ENCODE measurements around the gene NEUROG1.

The NEUROG1 gene

GRCh38 chr5:135561266-135561665, 25.5 kb upstream of the NEUROG1 start:
- Histone ChIP-seq H3K27me3 (ENCODE audit: insufficient read depth, low read length) (peaks cover 50% of the 10 kb centered on the region), H3K36me3 (ENCODE audit: insufficient read depth, low read length) (no peaks in the 10 kb centered on the region), H3K9ac (ENCODE audit: low read depth, low read length) (no peak overlapping the region), H3K4me1 (ENCODE audit: insufficient read depth, low read length) (peaks cover 19% of the 10 kb centered on the region), H3K4me3 (ENCODE audit: low read length) (no peak overlapping the region), H3K27ac (ENCODE audit: low read depth, low read length) (no peak overlapping the region), H3K9me3 (ENCODE audit: insufficient read depth, low read depth, low read length) (no peaks in the 10 kb centered on the region)
- WGBS = 87% methylated on average over 5 of the region's 6 CpGs

GRCh38 chr5:135560858-135561257, 25.1 kb upstream of the NEUROG1 start:
- Histone ChIP-seq H3K27me3 (ENCODE audit: insufficient read depth, low read length) (peaks cover 51% of the 10 kb centered on the region), H3K36me3 (ENCODE audit: insufficient read depth, low read length) (no peaks in the 10 kb centered on the region), H3K4me1 (ENCODE audit: insufficient read depth, low read length) (peaks cover 17% of the 10 kb centered on the region), H3K4me3 (ENCODE audit: low read length) (no peak overlapping the region), H3K9ac (ENCODE audit: low read depth, low read length) (no peak overlapping the region), H3K27ac (ENCODE audit: low read depth, low read length) (no peak overlapping the region), H3K9me3 (ENCODE audit: insufficient read depth, low read depth, low read length) (no peaks in the 10 kb centered on the region)
- 13% methylated on average over 14 of the region's 14 CpGs for WGBS

GRCh38 chr5:135559354-135559753, 23.6 kb upstream of the NEUROG1 start:
- H3K4me3 ChIP-seq (ENCODE audit: low read length) = no peak overlapping the region
- no peaks in the 10 kb centered on the region for H3K36me3 ChIP-seq (ENCODE audit: insufficient read depth, low read length)
- no peaks in the 10 kb centered on the region for H3K9me3 ChIP-seq (ENCODE audit: insufficient read depth, low read depth, low read length)
- peaks cover 2% of the 10 kb centered on the region for H3K4me1 ChIP-seq (ENCODE audit: insufficient read depth, low read length)
- H3K27ac ChIP-seq (ENCODE audit: low read depth, low read length) = no peak overlapping the region
- no peak overlapping the region for H3K9ac ChIP-seq (ENCODE audit: low read depth, low read length)
- WGBS = 91% methylated on average over 6 of the region's 6 CpGs
- H3K27me3 ChIP-seq (ENCODE audit: insufficient read depth, low read length) = peaks cover 38% of the 10 kb centered on the region

- Histone ChIP-seq H3K9me3 (ENCODE audit: insufficient read depth, low read depth, low read length) (no peaks in the 10 kb centered on the region), H3K36me3 (ENCODE audit: insufficient read depth, low read length) (no peaks in the 10 kb centered on the region), H3K4me1 (ENCODE audit: insufficient read depth, low read length) (no peaks in the 10 kb centered on the region; the same call in 1 of the 2 replicates), H3K27me3 (ENCODE audit: insufficient read depth, low read length) (peaks cover 35% of the 10 kb centered on the region), H3K4me3 (ENCODE audit: low read length) (no peak overlapping the region), H3K27ac (ENCODE audit: low read depth, low read length) (no peak overlapping the region), H3K9ac (ENCODE audit: low read depth, low read length) (no peak overlapping the region)
- 78% methylated on average over 11 of the region's 11 CpGs for WGBS
Measured at GRCh38 chr5:135557076-135557838, 21.5 kb upstream of the NEUROG1 start.

GRCh38 chr5:135556620-135557019, 20.9 kb upstream of the NEUROG1 start:
- Histone ChIP-seq H3K4me1 (ENCODE audit: insufficient read depth, low read length) (no peaks in the 10 kb centered on the region; the same call in 1 of the 2 replicates), H3K4me3 (ENCODE audit: low read length) (no peak overlapping the region), H3K27me3 (ENCODE audit: insufficient read depth, low read length) (peaks cover 37% of the 10 kb centered on the region), H3K9ac (ENCODE audit: low read depth, low read length) (no peak overlapping the region), H3K36me3 (ENCODE audit: insufficient read depth, low read length) (no peaks in the 10 kb centered on the region), H3K27ac (ENCODE audit: low read depth, low read length) (no peak overlapping the region), H3K9me3 (ENCODE audit: insufficient read depth, low read depth, low read length) (no peaks in the 10 kb centered on the region)
- 92% methylated on average over 7 of the region's 7 CpGs for WGBS

- no peaks in the 10 kb centered on the region for H3K4me1 ChIP-seq (ENCODE audit: insufficient read depth, low read length)
Measured at GRCh38 chr5:135555530-135555929, 19.8 kb upstream of the NEUROG1 start.

GRCh38 chr5:135553688-135554462, 18.1 kb upstream of the NEUROG1 start:
- H3K9me3 ChIP-seq (ENCODE audit: insufficient read depth, low read depth, low read length) = no peaks in the 10 kb centered on the region
- H3K27ac ChIP-seq (ENCODE audit: low read depth, low read length) = no peak overlapping the region
- H3K36me3 ChIP-seq (ENCODE audit: insufficient read depth, low read length) = no peaks in the 10 kb centered on the region
- H3K4me3 ChIP-seq (ENCODE audit: low read length) = no peak overlapping the region
- H3K4me1 ChIP-seq (ENCODE audit: insufficient read depth, low read length) = no peaks in the 10 kb centered on the region
- peaks cover 55% of the 10 kb centered on the region for H3K27me3 ChIP-seq (ENCODE audit: insufficient read depth, low read length)
- 41% methylated on average over 8 of the region's 8 CpGs for WGBS
- H3K9ac ChIP-seq (ENCODE audit: low read depth, low read length) = no peak overlapping the region

More at GRCh38 chr5:135555530-135555929, 19.8 kb upstream of the NEUROG1 start:
- H3K4me3 ChIP-seq (ENCODE audit: low read length) = no peak overlapping the region
- no peaks in the 10 kb centered on the region for H3K36me3 ChIP-seq (ENCODE audit: insufficient read depth, low read length)
- H3K9ac ChIP-seq (ENCODE audit: low read depth, low read length) = no peak overlapping the region
- 92% methylated on average over 2 of the region's 2 CpGs for WGBS
- no peaks in the 10 kb centered on the region for H3K9me3 ChIP-seq (ENCODE audit: insufficient read depth, low read depth, low read length)
- H3K27me3 ChIP-seq (ENCODE audit: insufficient read depth, low read length) = peaks cover 42% of the 10 kb centered on the region
- no peak overlapping the region for H3K27ac ChIP-seq (ENCODE audit: low read depth, low read length)

- Histone ChIP-seq H3K27ac (ENCODE audit: low read depth, low read length) (no peak overlapping the region), H3K36me3 (ENCODE audit: insufficient read depth, low read length) (no peaks in the 10 kb centered on the region), H3K9ac (ENCODE audit: low read depth, low read length) (no peak overlapping the region), H3K4me3 (ENCODE audit: low read length) (no peak overlapping the region), H3K27me3 (ENCODE audit: insufficient read depth, low read length) (peaks cover 69% of the 10 kb centered on the region), H3K9me3 (ENCODE audit: insufficient read depth, low read depth, low read length) (no peaks in the 10 kb centered on the region), H3K4me1 (ENCODE audit: insufficient read depth, low read length) (no peaks in the 10 kb centered on the region)
- 45% methylated on average over 14 of the region's 15 CpGs for WGBS
Measured at GRCh38 chr5:135551593-135552447, 16.1 kb upstream of the NEUROG1 start.

GRCh38 chr5:135549413-135549812, 13.6 kb upstream of the NEUROG1 start:
- H3K4me3 ChIP-seq (ENCODE audit: low read length) = no peak overlapping the region
- peaks cover 9% of the 10 kb centered on the region; the same call in 1 of the 2 replicates for H3K4me1 ChIP-seq (ENCODE audit: insufficient read depth, low read length)
- H3K36me3 ChIP-seq (ENCODE audit: insufficient read depth, low read length) = no peaks in the 10 kb centered on the region
- H3K9ac ChIP-seq (ENCODE audit: low read depth, low read length) = no peak overlapping the region
- WGBS = 28% methylated on average over 4 of the region's 4 CpGs
- H3K27ac ChIP-seq (ENCODE audit: low read depth, low read length) = no peak overlapping the region
- no peaks in the 10 kb centered on the region for H3K9me3 ChIP-seq (ENCODE audit: insufficient read depth, low read depth, low read length)
- H3K27me3 ChIP-seq (ENCODE audit: insufficient read depth, low read length) = peaks cover 88% of the 10 kb centered on the region

- Histone ChIP-seq H3K4me3 (ENCODE audit: low read length) (no peak overlapping the region), H3K9me3 (ENCODE audit: insufficient read depth, low read depth, low read length) (no peaks in the 10 kb centered on the region), H3K36me3 (ENCODE audit: insufficient read depth, low read length) (no peaks in the 10 kb centered on the region), H3K27me3 (ENCODE audit: insufficient read depth, low read length) (peaks cover 100% of the 10 kb centered on the region), H3K4me1 (ENCODE audit: insufficient read depth, low read length) (peaks cover 18% of the 10 kb centered on the region), H3K27ac (ENCODE audit: low read depth, low read length) (no peak overlapping the region), H3K9ac (ENCODE audit: low read depth, low read length) (no peak overlapping the region)
- 66% methylated on average over 6 of the region's 8 CpGs for WGBS
Measured at GRCh38 chr5:135547590-135548254, 12.0 kb upstream of the NEUROG1 start.

Measured in HUES64 (cell line).